Endothelial cell of umbilical vein (primary cell): ENCODE results near the gene GREB1. TPM values are rescaled to one million over a fixed set of nuclear protein-coding genes. Genes with fewer than 3 reads are reported as not detected.

ENCODE experiments used
- BruUV-seq: library from RNA; stranded (reverse); fragments of 400-500 nt; replicated peaks from 2 replicates; lab custom pipeline; 2021; lab: Mats Ljungman, UMichigan
- CTCF ChIA-PET: fragments of 300-600, 350-600 bp; sonication (Branson Sonifier 250); formaldehyde crosslinking; loops from one replicate; lab custom pipeline; 2021; ENCODE audit warnings: antibody characterized with exemption, inconsistent platforms; lab: Charles Lee
- POLR2A ChIA-PET: fragments of 300-600, 350-600 bp; sonication (Branson Sonifier 250); formaldehyde crosslinking; loops from one replicate; lab custom pipeline; 2021; ENCODE audit warnings: antibody characterized with exemption, inconsistent platforms; lab: Charles Lee
- DNase-seq: peaks from one replicate; pipeline ENCODE4 v3.0.0-alpha.2; 2011; ENCODE audit warnings: low read depth, low spot score
- FAIRE-seq: peaks from 2 replicates; lab custom pipeline; 2011; peaks lifted over from hg19 to GRCh38; lab: Jason Lieb, UNC
- H2AFZ ChIP-seq: 2 replicates; pipeline ENCODE4 v1.6.0; 2012; ENCODE audit warnings: low read depth, low read length, control low read depth, inconsistent platforms
- H3K27ac ChIP-seq: 2 replicates; pipeline ENCODE4 v1.5.1; 2011; ENCODE audit warnings: low read depth, mild to moderate bottlenecking, control low read depth, low read length, moderate library complexity; ENCODE audit not compliant: insufficient read depth
- H3K27me3 ChIP-seq, 2 experiments: 2 replicates each; pipeline versions ENCODE4 v1.6.0 to v1.6.1; 2011; ENCODE audit warnings: low read length in 2 of 2, mixed read lengths in 1 of 2; ENCODE audit not compliant: control insufficient read depth in 2 of 2, insufficient read depth in 2 of 2
- H3K36me3 ChIP-seq, 2 experiments: 2 replicates in 1 of 2; 3 replicates in 1 of 2; pipeline ENCODE4 v1.5.1; 2011; ENCODE audit warnings: low read length in 2 of 2, mild to moderate bottlenecking in 1 of 2, moderate library complexity in 1 of 2; ENCODE audit not compliant: control insufficient read depth in 2 of 2, insufficient read depth in 2 of 2; ENCODE audit errors: extremely low read depth in 1 of 2
- H3K4me1 ChIP-seq: 3 replicates; pipeline ENCODE4 v1.5.1; 2011; ENCODE audit warnings: mild to moderate bottlenecking, low read length; ENCODE audit not compliant: control insufficient read depth, insufficient read depth; ENCODE audit errors: extremely low read depth
- H3K4me2 ChIP-seq: 2 replicates; pipeline ENCODE4 v1.6.1; 2011; ENCODE audit warnings: low read length, control low read depth, mixed read lengths; ENCODE audit not compliant: insufficient read depth
- H3K4me3 ChIP-seq, 3 experiments: fragments of 200-600 bp in 1 of 3; sonication (generic), shearing (Covaris generic) in 1 of 3; replicated peaks in 1 of 3; 2 replicates each; pipeline ENCODE4 v1.5.1; 2011 to 2016; ENCODE audit warnings: control low read depth in 3 of 3, low read length in 3 of 3, mild to moderate bottlenecking in 2 of 3, inconsistent platforms in 1 of 3, low read depth in 1 of 3, moderate library complexity in 1 of 3; ENCODE audit not compliant: insufficient read depth in 1 of 3
- H3K79me2 ChIP-seq: 2 replicates; pipeline ENCODE4 v1.6.0; 2012; ENCODE audit warnings: low read length, inconsistent platforms; ENCODE audit not compliant: control insufficient read depth, insufficient read depth
- H3K9ac ChIP-seq: replicated peaks from 2 replicates; pipeline ENCODE3; 2011; ENCODE audit warnings: low read length, control low read depth; ENCODE audit not compliant: insufficient read depth; ENCODE audit errors: extremely low read depth
- H3K9me1 ChIP-seq: replicated peaks from 3 replicates; pipeline ENCODE4 v1.6.0; 2011; ENCODE audit warnings: mild to moderate bottlenecking, low read length; ENCODE audit not compliant: control insufficient read depth, insufficient read depth; ENCODE audit errors: extremely low read depth
- H3K9me3 ChIP-seq: replicated peaks from 2 replicates; pipeline ENCODE4 v1.5.1; 2012; ENCODE audit warnings: low read length, inconsistent platforms; ENCODE audit not compliant: control insufficient read depth, insufficient read depth
- H4K20me1 ChIP-seq: replicated peaks from 2 replicates; pipeline ENCODE3; 2011; ENCODE audit warnings: mild to moderate bottlenecking, low read length; ENCODE audit not compliant: control insufficient read depth, insufficient read depth; ENCODE audit errors: extremely low read depth
- CTCF ChIP-seq, 2 donors: IDR thresholded peaks; 1 replicate in 1 of 2; 2 replicates in 1 of 2; pipeline ENCODE4 v1.5.1; 2011; ENCODE audit warnings: low read length in 2 of 2, mild to moderate bottlenecking in 2 of 2, moderate library complexity in 2 of 2, control low read depth in 1 of 2, inconsistent platforms in 1 of 2, low read depth in 1 of 2; ENCODE audit not compliant: insufficient read depth in 1 of 2; ENCODE audit errors: extremely low read depth in 1 of 2
- EZH2 ChIP-seq: IDR thresholded peaks from 2 replicates; pipeline ENCODE4 v1.6.1; 2012; ENCODE audit warnings: borderline replicate concordance, low read depth, mild to moderate bottlenecking, moderate library complexity, low read length, inconsistent platforms; ENCODE audit not compliant: severe bottlenecking
- FOS ChIP-seq: IDR thresholded peaks from 2 replicates; pipeline ENCODE4 v1.6.1; 2011; ENCODE audit warnings: mild to moderate bottlenecking, low read length, moderate library complexity, borderline replicate concordance; ENCODE audit not compliant: insufficient read depth
- GATA2 ChIP-seq: IDR thresholded peaks from 2 replicates; pipeline ENCODE4 v1.7.0; 2011; ENCODE audit warnings: low read depth, mild to moderate bottlenecking, moderate library complexity, mixed read lengths, low read length; ENCODE audit not compliant: insufficient read length, insufficient read depth
- JUN ChIP-seq: IDR thresholded peaks from 2 replicates; pipeline ENCODE4 v1.6.1; 2011; ENCODE audit warnings: borderline replicate concordance, low read depth; ENCODE audit not compliant: insufficient read length, insufficient read depth
- MAX ChIP-seq: IDR thresholded peaks from 2 replicates; pipeline ENCODE4 v1.6.1; 2011; ENCODE audit not compliant: insufficient read depth, insufficient read length
- MYC ChIP-seq: IDR thresholded peaks from one replicate; pipeline ENCODE4 v1.6.1; 2011; ENCODE audit warnings: mild to moderate bottlenecking, low read depth, low read length
- POLR2A ChIP-seq: IDR thresholded peaks from 2 replicates; pipeline ENCODE4 v1.6.1; 2012; ENCODE audit warnings: low read depth, mild to moderate bottlenecking, control low read depth, low read length
- POLR2AphosphoS5 ChIP-seq: IDR thresholded peaks from 2 replicates; pipeline ENCODE4 v1.6.1; 2012; ENCODE audit warnings: low read depth, mild to moderate bottlenecking, control low read depth, low read length, moderate library complexity; ENCODE audit not compliant: insufficient read depth
- dilution Hi-C: fragments of 300-500 bp; cut with MboI; formaldehyde crosslinking; loops from one replicate; pipeline ENCODE4 v1.15.0; 2019; ENCODE audit warnings: low sequenced_read_pairs; ENCODE audit not compliant: extremely low pct_ligation_motif_present
- intact Hi-C: fragments of 100-400 bp; cut with micrococcal nuclease; formaldehyde crosslinking; loops from one replicate; pipeline ENCODE4 v1.10.0; 2022
- polyA plus RNA-seq, 4 experiments: library from polyadenylated mRNA; depleted of rRNA in 3 of 4; stranded (reverse) in 3 of 4; unstranded in 1 of 4; fragments of >200 nt; gene quantifications; 2 replicates each; pipeline versions ENCODE4 v1.2.1 to v1.2.3, GENCODE V29; 2011 to 2012; ENCODE audit warnings: missing spikeins in 1 of 4
- total RNA-seq: library from RNA; stranded (reverse); gene quantifications from 2 replicates; pipeline ENCODE4 v1.2.3, GENCODE V29; 2021

The GREB1 gene
- total and polyA plus RNA-seq, 2 donors (not counting 3 experiments of a cell fraction or from before 2014, with no cell fraction given): 0.17 to 0.58 TPM

- Histone ChIP-seq H3K4me2 (no peak overlapping the region), H3K4me1 (no peaks in the 10 kb centered on the region), H4K20me1 (no peaks in the 10 kb centered on the region), H3K4me3 (no peak overlapping the region), H3K9ac (no peak overlapping the region), H3K9me3 (no peaks in the 10 kb centered on the region), H3K27me3 (no peaks in the 10 kb centered on the region), H2AFZ (no peak overlapping the region), H3K36me3 (no peaks in the 10 kb centered on the region), H3K27ac (no peak overlapping the region), H3K79me2 (no peaks in the 10 kb centered on the region), H3K9me1 (no peaks in the 10 kb centered on the region)
- TF ChIP-seq MAX (no peak), FOS (no peak), EZH2 (no peak), POLR2A (no peak), POLR2AphosphoS5 (no peak), CTCF (IDR thresholded peaks at IDR 0.05; ENCODE audit: extremely low read depth in 1 of 2, insufficient read depth in 1 of 2, low read depth in 1 of 2, low read length in 2 of 2) (no peak), JUN (no peak), MYC (no peak), GATA2 (no peak)
- no peak for FAIRE-seq
- intact Hi-C loops (no loop called here), dilution Hi-C loops (no loop called here)
- DNase-seq: no peak
- POLR2A ChIA-PET: no interaction called here
- BruUV-seq: no TSS peak
- CTCF ChIA-PET: interaction anchor here (1.2 to 1.3 kb wide), 2 partner anchors 11 to 95 kb away, joined by 5 to 7 read pairs; no protein-coding TSS in a partner anchor
These were observed 39.2 kb downstream of the GREB1 start for GRCh38 chr2:11572996-11573395.
